HG03103 (cell line): ENCODE data around the gene UBE2M.

Experiments used
- ATAC-seq: cut with Tn5 transposase; IDR thresholded peaks from one replicate; pipeline ENCODE4 v1.9.1; 2021; ENCODE audit warnings: low read depth; ENCODE audit not compliant: unreplicated experiment

UBE2M gene

DNA sequence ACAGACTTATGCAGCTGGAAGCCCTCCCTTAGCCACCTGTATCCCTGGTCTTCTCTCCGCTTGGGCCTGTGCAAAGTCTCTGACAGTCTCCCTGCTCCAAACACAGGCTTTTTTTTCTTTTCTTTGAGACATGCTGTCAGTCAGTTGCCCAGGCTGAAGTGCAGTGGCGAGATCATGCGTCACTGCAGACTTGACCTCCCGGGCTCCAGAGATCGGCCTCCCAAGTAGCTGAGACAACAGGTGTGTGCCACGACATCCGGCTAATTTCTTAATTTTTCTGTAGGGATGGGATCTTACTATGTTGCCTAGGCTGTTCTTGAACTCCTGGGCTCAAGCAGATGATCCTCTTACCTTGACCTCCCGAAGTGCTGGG is 13.2 kb upstream of the UBE2M start:
- ATAC-seq, result no peak

DNA sequence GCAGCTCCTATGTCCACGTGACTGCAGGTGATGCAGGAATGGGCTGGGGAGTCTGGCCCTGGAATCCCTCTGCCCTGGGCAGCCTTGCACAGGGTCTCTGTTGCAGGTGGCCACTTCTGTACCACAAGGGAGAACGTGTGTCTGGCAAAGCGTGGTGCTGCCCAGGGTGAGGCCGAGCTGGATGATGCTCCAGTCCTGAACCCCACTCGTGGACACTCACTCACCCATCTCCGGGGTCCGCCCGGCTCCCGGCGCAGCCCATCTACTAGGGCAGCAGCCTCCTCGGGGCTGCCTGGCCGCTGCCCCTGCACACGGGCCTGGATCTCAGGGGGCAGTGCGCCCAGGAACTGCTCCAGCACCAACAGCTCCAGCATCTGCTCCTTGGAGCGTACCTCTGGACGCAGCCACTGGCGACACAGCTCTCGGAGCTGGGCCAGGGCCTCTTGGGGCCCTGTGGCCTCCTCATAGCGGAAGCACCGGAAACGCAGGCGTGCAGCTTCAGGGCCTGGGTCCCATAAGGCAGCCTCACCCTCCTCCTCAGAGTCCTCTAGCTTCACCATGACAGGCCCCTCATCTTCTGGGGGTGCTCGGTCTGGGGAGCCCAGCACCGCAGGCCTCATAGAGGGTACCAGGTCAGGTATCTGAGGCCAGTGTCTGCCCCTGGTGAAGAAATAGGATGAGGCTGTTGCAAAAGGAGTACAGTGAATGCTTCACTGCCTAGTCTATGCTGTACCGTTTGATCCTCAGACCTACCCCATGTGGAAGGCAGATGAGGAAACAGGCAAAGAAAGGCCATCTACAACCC is 12.6 kb upstream of the UBE2M start:
- ATAC-seq, result no peak

DNA sequence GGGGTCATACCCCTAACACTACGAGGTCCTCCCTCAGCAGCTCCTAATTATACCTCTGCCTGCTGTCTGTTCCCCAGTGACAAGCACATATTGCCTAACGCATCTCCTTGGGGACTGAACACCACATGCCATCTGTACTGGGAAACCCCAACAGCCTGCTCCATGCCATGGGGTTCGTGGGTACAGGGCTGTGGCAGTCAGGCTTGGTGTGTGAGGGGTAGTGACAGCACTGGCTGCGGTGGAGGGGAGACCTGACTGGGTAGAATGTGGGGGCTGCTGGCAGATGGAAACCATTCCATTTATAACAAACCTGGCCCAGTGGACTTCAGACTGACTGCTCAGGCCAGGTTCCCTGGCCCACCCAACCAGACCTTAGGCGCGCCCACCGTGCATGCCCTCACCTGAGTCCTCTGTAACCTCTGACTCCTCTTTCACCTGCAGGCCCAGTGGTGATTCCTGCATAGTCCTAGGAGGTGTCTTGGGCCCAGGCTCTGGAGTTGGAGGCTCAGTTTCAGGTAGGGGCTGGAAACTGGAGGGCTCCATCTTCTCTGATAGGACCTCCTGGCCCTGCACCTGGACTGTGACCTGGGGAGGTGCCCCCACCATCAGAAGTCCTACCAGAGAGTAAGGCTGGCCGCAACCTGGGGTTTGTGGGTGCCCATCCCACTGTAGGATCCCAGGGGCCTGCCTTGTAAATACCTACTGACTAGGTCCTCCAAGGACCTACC is 11.7 kb upstream of the UBE2M start:
- ATAC-seq, result no peak

DNA sequence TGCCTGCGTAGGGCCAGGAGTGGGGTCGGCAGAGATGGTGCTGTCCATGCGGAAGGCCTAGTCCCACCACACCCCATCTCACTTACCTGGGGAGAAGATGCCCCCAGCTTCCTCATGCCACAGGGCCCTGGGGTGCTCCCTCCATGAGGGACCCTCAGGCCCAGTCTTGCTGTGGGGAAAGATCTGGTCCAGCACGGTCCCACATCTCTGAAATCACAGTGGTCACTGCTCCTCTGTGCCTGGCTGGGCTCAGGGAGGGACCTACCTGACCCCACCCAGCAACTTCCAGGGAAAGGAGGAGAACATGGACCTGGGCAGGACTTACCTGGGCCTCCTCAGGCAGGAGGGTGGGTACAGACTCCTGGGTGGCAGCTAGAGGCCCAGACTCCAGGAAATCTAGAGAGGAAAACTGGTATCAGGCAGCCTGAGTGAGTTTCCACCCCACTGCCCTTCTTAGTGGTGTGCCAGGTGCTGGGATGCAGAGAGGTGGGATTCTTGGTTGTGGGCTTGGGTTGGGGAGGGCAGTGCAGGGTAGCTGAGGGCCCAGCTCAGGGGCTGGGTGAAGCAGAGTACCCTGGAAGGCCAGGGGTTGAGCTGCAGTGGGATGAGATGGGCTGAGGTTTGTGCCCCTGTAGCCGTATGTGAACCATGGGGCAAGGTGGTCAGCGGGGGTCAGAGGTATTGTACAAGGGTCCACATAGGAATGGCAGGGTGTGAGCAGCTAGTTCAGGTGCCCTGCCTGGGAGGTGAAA is 11.0 kb upstream of the UBE2M start:
- ATAC-seq, result no peak

DNA sequence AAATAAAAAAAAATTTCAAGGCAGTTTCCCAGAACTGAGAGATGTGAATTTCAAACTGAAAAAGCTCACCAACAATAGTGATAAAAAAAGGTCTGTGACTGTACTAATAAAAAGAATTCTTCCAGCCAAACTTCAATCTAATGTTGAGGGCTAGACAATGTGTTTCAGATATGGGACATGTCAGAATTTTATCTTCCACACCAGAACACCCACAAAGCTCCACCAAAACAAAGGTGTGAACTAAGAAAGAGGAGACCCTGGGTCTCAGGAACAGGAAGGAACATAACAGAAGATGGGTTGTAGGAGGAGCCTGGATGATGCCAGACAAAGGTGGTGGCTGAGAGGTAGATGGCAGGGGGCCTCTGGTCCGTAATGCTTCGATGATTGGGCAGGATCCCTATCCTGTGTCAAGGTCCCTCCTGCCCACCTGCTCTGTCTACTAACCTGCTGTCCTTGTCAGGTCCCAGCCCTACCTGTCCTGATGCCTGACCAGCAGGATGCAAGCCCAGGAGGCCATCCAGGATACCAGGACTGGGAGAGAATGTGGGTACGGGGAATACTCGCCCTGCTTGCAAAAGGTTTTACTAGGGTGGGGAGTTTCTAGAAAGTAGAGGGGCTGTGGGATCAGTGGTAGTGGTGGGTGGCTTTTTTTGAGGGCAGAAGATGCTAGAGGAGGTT is 10.2 kb upstream of the UBE2M start:
- no peak for ATAC-seq

DNA sequence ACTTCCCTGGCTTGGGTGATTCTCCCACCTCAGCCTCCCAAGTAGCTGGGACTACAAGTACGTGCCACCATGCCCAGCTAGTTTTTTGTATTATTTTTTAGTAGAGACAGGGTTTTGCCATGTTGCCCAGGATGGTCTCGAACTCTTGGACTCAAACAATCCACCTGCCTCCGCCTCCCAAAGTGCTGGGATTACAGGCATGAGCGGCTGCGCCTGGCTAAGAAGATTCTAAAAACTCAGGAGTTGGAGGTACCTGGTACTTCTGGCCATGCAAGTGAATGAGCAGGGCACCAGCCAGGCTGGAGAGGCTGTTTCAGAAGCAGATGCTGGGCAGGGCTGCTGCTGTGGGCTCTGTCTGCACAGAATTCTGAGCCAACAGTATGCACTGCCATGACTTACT is 8.6 kb upstream of the UBE2M start:
- no peak for ATAC-seq

DNA sequence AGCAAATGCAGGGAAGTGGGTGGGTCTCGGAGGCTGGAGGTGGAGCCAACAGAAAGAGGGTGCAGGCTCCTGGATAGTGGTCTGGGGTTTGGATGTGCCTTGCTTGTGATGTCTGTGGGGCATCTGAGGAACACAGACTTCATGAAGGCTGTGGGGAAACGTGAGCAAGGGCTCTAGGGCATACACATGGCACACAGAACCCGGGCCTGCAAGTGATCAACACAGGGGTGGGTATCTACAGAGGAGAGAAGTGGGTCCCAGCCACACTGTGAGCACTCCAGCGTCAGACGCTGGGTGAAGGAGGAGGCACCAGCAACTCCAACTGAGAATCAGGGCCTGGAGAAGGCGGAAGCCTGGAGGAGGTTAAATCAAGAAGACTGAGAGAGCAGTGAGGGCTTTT is 5.4 kb upstream of the UBE2M start:
- no peak for ATAC-seq

DNA sequence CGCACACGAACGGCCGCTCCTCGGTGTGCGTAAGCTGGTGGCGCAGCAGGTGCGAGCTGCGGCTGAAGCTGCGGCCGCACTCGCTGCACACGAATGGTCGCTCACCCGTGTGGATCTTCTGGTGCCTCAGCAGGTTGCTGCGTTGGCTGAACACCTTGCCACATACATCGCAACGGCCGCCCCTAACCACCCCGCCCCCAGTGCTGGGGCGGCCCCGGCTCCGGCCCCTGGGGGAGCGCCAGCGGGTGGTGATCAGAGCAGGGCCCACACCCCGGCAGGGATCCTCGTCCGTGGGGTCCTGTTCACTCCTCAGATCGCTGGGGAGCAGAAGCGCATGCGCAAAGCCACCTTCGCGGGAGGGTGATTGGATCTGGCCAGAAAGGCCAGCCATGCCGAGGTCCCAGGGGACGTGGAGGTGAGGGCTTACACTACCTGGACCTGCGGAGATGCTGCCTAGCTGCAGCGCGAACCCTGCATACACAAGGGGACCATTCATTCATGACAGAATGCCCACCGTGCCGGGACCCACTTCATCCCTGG is 4.7 kb upstream of the UBE2M start:
- ATAC-seq, result no peak

DNA sequence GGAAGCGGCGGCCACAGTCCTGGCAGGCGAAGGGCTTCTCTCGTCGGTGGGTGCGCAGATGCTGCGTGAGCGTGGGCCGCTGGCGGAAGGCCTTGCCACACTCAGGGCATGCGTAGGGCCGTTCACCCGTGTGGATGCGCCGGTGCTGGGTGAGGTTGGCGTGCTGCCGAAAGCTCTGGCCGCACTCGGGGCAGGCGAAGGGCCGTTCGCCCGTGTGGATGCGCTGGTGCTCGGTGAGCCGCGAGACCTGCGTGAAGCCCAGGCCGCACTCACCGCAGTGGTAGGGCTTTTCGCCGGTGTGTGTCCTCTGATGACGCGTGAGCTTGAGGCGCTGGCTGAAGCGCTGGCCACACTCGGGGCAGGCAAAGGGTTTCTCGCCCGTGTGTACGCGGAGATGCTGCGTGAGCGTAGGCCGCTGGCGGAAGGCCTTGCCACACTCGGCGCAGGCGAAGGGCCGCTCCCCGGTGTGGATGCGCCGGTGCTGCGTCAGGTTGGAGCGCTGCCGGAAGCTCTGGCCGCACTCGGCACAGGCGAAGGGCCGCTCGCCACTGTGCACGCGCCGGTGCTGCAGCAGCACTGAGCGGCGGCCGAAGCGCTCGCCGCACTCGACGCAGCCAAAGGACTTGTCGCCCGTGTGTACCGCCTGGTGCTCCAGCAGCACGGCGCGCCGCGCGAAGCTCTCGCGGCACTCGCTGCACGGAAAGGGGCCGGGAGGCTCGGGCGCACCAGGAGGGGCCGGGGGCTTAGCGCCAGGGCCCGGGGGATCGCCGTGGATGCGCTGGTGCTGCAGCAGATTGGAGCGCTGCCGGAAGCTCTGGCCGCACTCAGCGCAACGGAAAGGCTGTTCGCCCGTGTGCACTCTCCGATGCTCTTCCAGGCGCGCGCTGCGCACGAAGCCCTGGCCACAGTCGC is 4.0 kb upstream of the UBE2M start:
- no peak for ATAC-seq

DNA sequence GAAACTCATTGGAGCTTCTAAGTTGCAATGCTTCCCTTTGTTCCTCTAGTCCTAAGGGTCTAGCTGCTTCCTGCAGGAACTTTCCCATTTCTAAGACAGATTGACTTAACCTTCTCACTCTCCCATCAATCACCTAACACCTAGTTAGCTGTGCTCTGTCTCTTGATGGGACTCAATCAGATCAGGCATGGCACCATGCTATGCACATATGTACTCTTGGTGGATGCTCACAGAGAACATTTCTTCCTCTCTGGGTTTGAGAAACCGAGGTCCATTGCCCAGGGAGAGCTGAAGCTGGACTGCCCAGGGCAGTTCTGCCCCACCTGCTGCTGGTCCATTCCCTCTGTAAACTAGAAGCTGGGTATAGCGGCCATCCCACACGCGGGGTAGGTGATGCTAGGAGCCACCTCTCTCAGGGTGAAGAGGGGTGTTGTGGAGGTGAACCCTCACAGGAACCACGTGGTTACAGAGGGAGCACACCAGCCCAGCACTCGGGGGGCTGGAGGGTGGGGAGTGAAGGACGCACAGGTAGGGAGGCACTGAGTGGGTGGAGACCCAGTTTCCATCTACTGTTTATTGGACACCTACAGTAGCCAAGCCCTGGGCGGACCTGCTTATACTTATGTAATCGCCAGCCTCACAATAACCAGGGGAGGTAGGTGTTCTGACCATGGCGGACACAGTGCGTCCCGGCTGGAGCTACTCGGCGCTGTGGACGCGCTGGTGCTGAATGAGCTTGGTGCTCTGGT is 3.1 kb upstream of the UBE2M start:
- ATAC-seq, result no peak

DNA sequence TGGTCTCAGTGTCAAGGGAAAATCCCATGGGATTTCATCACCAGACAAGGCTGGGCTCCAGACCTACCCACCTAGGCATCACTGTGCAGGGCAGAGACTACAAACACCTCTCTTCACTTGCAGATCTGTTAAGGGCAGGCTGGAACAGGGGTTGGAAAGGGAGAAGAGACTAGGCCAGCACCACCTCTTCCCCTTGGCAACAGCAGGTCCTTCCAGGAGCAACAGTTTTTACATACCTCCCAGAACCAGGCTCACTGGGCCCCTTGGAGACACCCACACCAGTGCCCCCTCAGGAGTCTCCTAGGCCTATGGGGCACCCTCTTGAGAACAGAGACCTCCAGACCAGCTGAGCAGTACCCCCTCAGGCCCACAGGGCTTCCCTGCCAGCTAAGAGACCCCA is 2.5 kb upstream of the UBE2M start:
- no peak for ATAC-seq

DNA sequence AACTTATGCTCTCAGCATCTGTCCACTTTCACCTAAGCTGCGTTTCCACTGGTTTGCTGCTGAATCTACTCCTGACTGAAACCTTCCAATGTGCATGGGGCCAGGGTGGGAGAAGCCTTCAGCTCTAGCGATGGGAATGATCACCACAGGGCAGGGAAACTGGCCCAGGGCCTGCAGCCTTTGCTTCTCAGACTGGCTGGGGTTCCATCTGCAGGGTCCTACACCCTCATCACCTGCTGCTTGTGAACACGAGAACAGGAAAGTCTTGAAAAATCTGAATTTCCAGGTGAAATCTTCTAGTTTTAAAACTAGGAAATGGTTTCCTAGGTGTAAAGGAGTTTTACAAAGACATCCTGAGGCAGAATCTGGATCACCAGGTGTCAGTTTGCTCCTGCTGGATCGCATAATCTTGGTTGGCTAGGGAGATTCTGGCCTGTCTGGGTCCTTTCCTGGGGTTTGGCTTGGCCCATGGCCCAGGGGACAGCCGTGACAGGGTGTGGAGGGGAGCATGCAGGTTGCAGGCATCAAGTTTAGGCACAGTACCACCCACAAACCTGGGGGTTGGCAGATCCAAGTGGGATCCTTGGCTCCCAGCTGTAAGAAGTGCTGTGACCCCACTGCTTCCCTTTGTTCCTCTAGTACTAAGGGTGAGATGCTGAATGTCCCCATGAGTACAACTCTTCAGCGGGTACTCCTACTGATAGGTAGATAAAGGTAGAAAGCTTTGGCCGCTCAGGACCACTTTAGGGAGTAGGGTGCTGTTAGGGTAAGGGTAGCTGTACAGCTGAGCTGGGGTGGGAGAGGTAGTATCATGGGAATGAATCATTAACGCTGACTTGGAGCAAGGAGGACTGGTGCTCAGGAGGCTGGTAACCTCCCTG is 1.8 kb upstream of the UBE2M start:
- no peak for ATAC-seq

DNA sequence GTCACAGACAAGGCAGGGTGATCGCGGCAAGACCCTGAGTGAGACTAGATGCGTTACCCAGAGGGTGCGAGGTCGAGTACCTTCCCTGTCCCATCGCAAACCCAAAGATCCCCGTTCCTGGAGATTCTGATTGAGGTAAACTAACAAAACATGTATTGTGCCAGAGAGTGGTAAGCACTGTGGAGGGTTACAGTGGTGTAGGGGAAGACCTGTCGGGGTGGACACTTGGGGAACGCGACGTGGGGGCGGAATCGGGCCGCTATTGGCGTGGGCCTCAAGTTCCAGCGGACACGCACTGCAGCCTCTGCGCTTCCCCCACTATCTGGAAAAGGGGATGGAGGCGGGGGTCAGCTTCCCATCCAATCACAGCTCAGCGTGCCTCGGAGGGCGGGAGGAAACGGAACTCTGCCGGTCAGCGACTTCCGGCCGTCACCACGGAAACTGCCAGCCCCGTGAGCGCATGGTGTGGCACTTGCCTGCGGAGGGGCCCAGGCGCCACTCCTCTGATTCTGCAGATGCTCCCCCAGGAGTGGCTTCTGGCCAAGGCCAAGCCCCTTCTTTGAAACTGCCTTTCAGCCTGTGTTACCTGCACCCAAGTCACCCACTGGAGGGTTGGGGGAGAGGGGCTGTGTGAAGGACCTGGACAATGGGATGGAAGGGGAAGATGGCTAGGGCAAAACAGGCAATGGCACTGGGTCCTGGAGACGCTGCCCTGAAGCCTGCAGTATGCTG is 1.0 kb upstream of the UBE2M start:
- ATAC-seq, result no peak

DNA sequence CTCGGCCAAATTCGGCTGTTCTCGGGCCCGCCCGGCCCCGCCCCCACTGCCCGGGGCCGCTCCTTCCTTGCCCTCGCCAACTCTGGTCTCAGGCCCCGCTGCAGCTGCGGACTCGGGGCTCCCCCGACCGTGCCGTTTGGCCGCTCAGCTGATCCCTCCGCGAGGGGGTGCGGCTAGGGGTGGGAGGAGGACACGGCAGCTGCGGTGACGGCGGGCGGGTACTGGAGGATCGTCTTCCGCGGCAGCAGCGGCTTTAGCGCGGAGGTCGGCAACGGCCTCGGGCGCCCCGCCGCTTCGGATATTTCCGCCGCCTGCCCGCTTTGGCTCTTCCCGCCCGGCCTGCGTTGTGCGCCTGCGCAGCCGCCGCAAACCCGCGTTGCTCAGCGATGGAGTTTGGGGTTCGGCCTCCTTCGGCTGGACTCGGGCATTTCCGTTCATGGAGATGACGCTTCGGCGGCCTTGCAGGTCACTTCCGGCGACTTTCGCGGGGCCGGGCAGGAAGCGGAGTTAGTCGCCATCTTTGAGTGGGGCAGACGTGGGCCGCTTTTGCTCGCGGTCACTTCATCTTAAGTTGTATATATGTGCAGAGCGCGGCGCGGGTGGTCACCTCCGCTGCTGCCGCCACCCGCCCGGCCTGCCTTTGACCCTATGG is 338 bp upstream of the UBE2M start:
- peak; percentile 48 for ATAC-seq

DNA sequence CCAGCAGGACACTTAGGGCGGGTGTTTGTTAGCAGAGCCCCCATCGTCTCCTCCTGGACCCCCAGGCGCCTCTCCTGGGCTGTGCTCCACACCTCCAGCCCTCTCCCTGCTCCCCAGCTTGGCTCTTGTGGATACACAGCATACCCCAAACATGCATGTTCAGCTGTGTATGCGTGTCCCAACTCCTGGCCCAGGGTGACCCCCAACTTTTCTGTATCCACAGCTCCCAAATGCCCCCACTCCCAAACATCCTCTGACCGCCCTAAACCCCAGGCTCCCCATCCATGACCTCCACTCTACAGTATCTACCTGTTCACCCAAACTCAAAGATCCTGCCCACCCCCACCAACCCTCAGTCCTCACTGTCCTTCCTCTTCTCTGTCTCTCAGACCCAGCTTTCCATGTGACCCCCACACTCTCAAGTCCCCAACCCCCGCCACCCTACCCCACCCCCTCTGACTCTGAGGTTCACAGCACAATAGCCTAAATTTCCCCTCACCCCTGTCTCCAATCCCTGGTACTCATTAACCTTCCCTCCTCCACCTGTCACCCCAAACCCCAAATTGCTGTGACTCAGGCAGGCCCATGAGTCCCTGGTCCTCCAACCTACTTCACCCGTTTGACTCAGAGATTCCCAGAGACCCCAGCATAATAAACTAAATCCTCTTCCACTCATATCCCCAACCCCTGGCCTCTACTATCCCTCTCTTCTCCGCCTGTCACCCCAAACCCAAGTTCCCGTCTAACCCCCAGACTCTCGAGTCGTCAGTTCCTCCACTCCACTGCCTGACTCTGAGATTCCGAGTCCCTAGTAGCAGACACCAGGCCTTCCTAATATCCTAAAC is 968 bp downstream of the UBE2M start:
- no peak for ATAC-seq

DNA sequence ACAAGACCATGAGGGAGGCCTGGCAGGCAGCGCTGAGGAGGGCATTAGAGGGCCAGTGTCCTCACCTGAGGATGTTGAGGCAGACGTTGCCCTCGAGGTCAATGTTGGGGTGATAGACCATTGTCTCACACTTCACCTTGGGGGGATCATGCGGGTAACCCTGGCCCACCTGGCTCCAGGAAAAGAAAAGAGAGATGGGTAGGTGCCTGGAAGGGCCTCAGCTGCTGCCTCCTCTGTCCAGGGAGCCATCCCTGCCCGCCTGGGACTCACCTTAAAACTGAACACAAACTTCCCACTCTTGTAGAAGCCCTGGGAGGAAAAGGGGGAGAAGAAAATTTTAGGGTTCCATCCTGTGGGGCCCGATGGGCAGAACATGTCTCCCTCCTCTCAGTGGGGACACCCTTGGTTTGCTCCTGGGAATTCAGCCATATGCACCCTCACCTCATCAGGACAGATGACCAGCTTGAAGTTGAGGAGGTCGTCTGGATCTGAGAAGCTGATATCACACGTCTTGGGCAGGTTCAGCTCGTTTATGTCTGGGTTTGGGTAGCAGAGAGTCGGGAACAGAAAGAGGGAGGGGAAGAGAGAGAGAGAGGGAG is 1.7 kb downstream of the UBE2M start:
- ATAC-seq, result no peak
